ENCODE measurements around the gene FHOD3.

FHOD3 gene

DNA sequence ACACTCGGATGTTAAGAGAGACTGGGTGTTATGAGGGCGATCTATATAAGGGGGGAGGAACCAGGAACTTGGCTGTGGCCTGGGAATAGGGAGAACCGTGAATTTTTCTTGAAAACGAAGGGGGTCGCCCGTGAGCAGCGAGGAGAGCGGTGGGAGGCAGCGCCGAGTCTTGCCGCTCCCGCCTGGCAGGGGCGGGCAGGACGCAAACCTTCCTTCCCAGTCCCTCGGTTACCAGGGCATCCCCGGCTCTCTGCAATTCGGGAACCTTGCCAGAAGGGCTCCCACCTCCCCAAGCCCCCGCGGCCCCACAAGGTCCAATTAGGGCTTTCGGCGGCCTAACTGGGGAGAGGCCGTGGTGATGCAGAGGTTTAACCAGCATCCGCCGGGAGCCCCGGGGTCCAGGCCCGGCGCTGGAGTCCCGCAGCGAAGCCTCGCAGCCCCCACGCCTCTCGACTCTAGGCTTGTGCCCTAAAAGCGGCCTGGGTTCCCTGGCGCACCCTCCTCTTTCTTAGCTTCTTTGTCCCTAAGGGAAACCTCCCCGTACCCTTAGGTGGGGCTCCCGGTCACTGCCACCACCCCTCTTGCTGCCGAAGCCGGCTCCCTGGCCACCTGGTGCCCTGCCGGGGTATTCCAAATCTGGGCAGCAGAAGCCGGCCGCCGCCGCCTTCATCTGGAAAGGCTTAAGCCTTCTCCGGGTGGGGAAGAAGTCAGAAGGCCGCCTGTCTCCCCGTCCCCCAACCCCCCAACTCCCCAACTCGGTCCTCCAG, 680 bp upstream of the FHOD3 start:
- DNase-seq: no peak

DNA sequence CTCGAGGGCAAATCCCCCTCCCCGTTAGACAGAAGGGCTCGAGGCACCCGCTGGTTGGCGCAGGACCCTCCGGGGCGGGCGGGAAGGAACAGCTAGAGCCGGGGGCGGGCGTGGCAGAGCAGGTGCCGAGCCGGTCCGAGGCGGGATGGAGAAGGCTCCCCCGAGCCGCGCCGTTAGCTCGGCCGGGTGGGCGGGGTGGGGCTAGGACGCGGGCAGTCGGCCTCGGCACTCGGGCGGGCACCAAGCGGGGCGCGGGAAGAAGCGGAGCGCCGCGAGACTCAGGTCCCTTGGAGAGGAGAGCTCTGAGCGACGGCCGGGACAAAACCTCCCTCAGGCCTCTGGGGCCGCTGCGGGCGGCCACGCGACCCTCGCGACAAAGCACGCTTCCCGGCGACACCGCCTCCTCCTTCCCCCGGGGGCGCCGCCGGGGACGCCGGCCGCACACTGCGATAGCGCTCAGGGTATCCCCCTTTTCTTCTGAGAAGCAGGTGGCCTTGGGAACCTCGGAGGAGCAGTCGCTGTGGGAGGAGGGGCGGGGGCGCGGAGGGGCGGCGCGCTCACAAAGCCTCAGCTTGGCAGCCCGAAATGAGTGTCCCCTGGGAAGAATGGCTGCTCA, 721 bp downstream of the FHOD3 start:
- no peak for DNase-seq

DNA sequence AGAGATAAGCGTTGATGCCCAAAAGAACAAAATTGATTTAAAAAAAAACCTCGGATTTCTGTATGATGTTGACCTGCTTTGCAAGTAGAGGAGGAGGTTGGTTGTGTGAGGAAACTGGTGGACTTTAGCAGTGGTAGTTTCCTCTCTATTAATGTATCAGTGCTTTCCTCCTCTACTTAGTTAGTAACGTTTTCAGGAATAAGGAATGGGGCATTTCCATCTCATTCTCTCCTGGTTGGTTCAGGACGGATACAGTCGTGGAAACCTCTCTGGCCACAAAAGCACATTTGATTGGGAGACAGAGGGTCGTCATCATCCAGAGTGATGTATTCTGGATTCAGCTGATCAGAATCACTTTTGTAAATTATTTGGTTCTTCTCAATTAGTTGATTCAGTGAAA, 1.5 kb downstream of the FHOD3 start:
- DNase-seq: no peak

DNA sequence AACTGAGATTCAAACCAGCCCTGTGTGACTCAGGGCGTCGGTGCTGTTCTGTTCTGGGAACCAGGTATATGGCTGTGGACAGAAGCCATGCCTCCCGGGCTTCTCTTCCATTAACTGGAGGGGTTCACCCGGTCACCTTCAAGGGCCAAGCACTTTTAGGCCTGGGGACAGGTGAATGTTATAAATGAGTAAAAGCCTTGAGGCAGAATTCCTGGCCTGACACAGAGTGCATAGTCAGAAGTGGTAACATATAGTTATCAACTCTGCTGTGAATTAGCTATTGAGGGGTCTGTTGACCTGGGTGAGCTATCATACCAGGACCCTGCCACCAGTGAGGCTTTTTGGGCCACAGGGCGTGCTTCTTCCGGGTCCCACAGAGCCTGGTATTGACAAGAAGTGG, 2.7 kb downstream of the FHOD3 start:
- DNase-seq: no peak

GRCh38 chr18:36301884-36302283, 4.4 kb downstream of the FHOD3 start:
- DNase-seq: no peak

DNA sequence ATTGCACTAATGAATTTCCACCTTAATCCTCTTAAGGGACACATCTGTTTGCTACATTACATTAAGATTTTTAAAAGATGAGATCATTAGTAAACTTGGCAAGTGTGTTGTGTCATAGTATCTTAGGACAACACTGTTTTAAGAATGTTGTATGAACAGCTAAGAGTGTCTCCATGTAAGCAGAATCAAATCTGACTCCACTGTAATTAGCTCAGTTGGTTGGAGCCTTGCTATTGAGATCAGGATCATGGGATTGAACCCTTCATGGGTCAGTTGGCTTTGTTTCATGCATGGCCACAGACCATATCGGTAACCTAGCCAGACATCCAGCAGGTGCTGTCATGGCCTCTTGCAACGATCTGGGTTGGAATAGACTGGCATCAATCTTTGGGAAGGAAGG, 5.2 kb downstream of the FHOD3 start:
- DNase-seq: no peak

GRCh38 chr18:36303211-36303844, 5.8 kb downstream of the FHOD3 start:
- DNase-seq: no peak

DNA sequence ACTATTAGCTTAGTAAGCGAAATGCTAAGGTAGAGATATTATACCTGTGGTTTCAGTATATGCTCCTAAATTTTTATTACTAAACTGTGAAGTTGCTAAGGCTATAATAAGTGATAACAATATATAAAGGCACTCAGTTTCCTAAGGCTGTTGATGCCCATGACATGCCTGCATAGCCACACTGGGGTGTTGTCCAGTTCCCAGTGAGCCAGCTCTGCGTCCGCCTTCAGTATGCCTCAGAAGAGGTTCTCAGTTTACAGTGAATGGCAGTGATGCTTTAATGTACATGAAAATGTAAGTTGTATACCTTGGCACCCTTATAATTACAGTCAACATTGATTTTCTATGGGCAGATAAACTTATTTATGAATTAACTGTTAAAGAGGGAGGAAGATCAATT, 7.2 kb downstream of the FHOD3 start:
- DNase-seq: no peak

DNA sequence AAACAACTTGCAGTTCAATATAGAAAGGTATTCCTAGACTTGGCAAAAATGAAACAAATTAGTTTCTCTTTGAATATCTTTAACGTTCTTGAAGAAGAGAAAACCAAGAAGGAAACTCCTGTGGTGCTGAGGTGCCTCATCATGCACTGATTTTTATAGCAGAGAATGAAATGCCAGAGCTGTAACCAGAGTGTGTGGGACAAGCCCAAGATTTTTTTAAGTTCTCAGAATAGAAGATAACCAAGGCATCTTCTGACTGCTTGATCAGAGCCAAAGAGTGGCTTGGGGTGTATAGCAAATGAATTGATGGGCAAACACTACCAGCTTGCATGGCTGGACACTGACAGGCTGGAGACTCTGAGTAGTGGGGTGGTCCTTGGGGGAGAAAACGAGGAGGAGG, 7.9 kb downstream of the FHOD3 start:
- DNase-seq: no peak

DNA sequence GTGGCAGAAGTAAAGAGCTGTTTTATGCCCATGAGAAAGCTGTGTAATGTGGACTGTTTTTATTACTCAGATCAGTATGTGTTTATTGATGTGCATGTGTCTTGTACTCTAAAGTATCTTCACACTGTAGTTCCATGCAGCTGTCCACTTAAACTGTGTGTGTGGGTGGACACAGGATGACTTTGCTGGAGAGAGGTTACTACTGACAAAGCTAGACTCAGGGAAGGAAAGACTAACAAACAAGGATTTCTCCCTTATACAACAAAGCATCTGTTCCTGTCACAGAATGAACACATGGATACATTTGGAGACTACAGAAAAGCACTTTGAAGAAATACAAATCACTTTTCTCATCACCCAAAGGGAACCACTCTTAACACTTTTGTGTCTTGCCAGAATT, 10.0 kb downstream of the FHOD3 start:
- DNase-seq: no peak

- DNase-seq: no peak
Measured at GRCh38 chr18:36308711-36309435, 11.4 kb downstream of the FHOD3 start.

DNA sequence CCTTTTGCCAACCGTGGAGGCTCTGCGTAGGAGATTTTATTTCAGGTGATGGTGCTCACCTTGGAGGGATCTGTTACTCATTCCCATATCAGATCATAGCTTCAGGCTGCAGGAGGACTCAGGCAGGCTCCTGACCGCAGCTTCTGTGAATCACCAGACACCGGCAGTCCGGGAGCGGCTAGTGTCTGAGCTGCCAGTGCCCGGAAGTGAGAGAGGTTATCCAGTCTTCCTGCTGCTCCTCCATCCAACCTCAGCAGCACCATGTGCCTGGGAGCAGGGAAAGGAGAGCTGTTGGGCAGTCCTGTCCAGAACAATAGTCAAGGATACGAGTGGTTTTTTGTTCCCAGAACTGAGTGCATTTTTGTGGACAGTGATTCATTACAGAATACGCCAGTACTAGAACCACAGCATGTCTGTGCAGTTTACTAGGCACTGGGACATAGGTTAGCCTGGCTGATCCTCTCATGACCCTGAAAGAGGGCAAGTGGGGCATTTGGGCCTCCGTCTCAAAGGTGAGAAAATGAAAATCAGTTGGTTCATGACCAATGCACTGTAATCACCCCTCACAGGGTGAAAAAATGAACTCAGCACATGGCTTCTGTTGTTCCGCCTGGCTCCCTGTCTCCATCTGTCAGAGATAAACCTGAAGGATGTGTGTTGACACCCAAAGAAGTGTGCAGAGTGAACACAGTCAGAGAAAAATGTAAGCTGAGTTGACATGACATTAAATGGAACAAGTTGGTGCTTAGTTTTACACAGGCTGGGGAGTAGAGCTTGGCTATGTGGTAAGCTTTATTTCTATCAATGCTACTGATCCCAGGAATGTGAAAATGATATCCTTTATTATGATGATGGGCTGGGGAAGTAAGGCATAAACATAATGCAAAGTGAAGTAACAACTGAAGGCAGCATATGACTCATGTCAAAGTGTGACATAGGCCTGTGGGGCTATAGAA, 12.2 kb downstream of the FHOD3 start:
- DNase-seq: no peak

DNA sequence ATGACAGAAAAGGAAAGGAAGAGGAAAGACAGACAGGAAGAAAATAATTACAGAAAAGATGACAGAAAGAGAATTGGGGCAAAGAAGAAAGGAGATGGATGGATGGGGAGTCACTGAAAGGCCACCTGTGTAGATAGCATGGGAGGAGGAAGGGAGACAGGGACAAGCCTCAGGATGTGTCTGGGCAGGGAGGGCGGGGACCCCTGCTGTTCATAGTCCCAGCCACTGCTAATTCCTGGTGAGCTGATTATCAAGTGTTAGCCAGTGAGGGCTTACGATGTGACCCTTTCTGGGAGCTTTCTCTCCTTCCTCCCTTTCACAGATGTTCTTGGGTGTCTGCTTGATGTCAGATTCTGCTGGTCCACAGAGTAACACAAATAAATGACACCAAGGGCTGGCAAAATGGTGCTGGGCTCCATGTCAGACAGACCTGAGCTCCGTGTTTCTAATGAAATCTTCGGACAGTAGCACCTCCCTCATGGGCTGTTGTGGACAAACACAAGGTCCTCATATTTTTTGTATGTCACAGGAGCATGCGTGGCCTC, 13.6 kb downstream of the FHOD3 start:
- no peak for DNase-seq

DNA sequence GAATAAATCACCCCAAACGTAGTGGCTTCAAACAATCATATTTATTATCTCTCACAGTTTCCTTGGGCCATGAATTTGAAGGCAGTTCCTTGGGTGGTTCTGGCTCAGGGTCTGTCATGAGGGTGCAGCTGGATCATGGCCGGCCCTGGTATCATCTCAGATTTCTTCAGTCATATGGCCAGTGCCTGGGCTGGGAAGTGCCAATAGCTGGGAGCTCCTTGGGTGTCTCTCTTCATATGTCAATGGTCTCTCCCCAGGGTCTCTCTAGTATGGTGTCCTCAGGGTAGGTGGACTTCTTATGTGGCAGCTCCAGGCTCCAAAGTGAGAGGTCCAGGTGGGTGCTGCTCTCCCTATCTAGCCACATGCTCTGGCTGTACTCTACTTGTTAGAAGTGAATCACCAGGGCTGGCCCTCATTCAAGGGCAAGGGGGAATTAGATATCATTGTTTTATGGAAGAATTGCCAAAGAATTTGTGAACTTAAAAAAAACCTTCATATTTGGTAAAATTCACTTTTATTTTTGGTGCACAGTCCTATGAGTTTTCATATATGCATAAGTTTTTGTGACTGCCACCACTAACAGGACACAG, 15.4 kb downstream of the FHOD3 start:
- no peak for DNase-seq

GRCh38 chr18:36314098-36314497, 16.6 kb downstream of the FHOD3 start:
- no peak for DNase-seq

GRCh38 chr18:36314754-36315153, 17.2 kb downstream of the FHOD3 start:
- DNase-seq: no peak

DNA sequence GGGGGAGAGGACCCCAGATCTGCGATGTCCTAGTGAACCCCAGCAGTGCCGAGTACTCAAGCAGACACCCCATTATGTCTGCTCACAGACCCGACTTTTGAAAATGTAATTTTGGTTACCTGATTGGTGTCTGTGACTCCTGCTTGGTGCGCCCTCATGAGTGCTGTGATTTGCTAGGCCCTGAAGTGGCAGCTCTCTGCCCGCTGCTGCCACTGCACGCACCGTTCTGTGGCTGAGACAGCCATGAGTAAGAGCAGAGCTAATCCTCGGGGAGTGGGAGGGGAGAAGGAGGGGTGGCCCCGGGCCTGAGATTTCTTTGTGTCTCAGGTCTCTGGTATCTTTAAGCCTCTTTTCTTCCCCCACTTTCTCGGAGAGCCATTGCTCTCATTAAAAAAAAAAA, 18.2 kb downstream of the FHOD3 start:
- DNase-seq: no peak

- no peak for DNase-seq
Measured at GRCh38 chr18:36316246-36316645, 18.7 kb downstream of the FHOD3 start.

- DNase-seq: no peak
Measured at GRCh38 chr18:36321658-36322407, 24.3 kb downstream of the FHOD3 start.

GRCh38 chr18:36322408-36322728, 24.9 kb downstream of the FHOD3 start:
- DNase-seq: no peak

- DNase-seq: no peak
Measured at GRCh38 chr18:36322734-36323133, 25.2 kb downstream of the FHOD3 start.

All from CD4-positive, alpha-beta T cell treated with Interleukin-17A for 1 hour (primary cell).